Smooth muscle cell (in vitro differentiated cells): ENCODE data around the gene API5. TPM values are rescaled to one million over a fixed set of nuclear protein-coding genes. Genes with fewer than 3 reads are reported as not detected.

Experiments used
- DNase-seq: peaks from one replicate; lab custom pipeline; 2025; ENCODE audit not compliant: unreplicated experiment; lab: John Stamatoyannopoulos, UW
- H2AFZ ChIP-seq: fragments of 200-600 bp; sonication (generic); 2 replicates; pipeline ENCODE4 v1.6.0; 2016; ENCODE audit warnings: antibody characterized with exemption, low read depth, mild to moderate bottlenecking
- H3F3A ChIP-seq: fragments of 200-600 bp; sonication (generic); 2 replicates; pipeline ENCODE4 v1.6.0; 2017; ENCODE audit warnings: antibody characterized with exemption, low read depth
- H3K27ac ChIP-seq: fragments of 200-600 bp; sonication (generic); 2 replicates; pipeline ENCODE4 v1.5.1; 2016; ENCODE audit warnings: low read depth, mild to moderate bottlenecking
- H3K27me3 ChIP-seq: fragments of 200-600 bp; sonication (generic); 2 replicates; pipeline ENCODE4 v1.6.1; 2016; ENCODE audit warnings: low read depth, mild to moderate bottlenecking
- H3K36me3 ChIP-seq: fragments of 200-600 bp; sonication (generic); 2 replicates; pipeline ENCODE4 v1.5.1; 2016; ENCODE audit warnings: low read depth
- H3K4me1 ChIP-seq: fragments of 200-600 bp; sonication (generic); 2 replicates; pipeline ENCODE4 v1.5.1; 2016; ENCODE audit warnings: low read depth
- H3K4me2 ChIP-seq: fragments of 200-600 bp; sonication (generic); 2 replicates; pipeline ENCODE4 v1.6.0; 2016; ENCODE audit warnings: mild to moderate bottlenecking
- H3K4me3 ChIP-seq: fragments of 200-600 bp; sonication (generic); 2 replicates; pipeline ENCODE4 v1.5.1; 2016; ENCODE audit warnings: mild to moderate bottlenecking
- H3K79me2 ChIP-seq: fragments of 200-600 bp; sonication (generic); 2 replicates; pipeline ENCODE4 v1.6.0; 2016; ENCODE audit warnings: low read depth, mild to moderate bottlenecking
- H3K9ac ChIP-seq: fragments of 200-600 bp; sonication (generic); 2 replicates; pipeline ENCODE4 v1.6.0; 2016; ENCODE audit warnings: low read depth
- H3K9me3 ChIP-seq: fragments of 200-600 bp; sonication (generic); replicated peaks from 2 replicates; pipeline ENCODE4 v1.5.1; 2016; ENCODE audit warnings: low read depth
- H4K20me1 ChIP-seq: fragments of 200-600 bp; sonication (generic); 2 replicates; pipeline ENCODE4 v1.6.0; 2016; ENCODE audit warnings: low read depth
- WGBS: methylation state at CpG from one replicate; pipeline ENCODE4 v1.1.7; 2016; ENCODE audit warnings: low lambda C conversion rate; 5-methylcytosine and 5-hydroxymethylcytosine counted together
- polyA plus RNA-seq: library from polyadenylated mRNA; unstranded; fragments of >200 nt; fragmentation: Nextera tagmentation; extraction: Ambion mirVana; gene quantifications from 2 replicates; pipeline ENCODE4 v1.2.1, GENCODE V29; 2016
- total RNA-seq: library from RNA; depleted of rRNA; stranded (reverse); fragments of >200 nt; gene quantifications from 2 replicates; pipeline ENCODE4 v1.2.3, GENCODE V29; 2014
- TF ChIP-seq, protein P1 (sequence below): fragments of 200-600 bp; sonication (generic); IDR thresholded peaks from 2 replicates; pipeline ENCODE4 v1.5.1; 2017; ENCODE audit warnings: borderline replicate concordance, mild to moderate bottlenecking, antibody characterized with exemption; ENCODE audit not compliant: insufficient read depth, poor library complexity, severe bottlenecking

Gene API5
- total and polyA plus RNA-seq, 2 experiments from 2014 or later = 31.4 to 49.7 TPM

GRCh38 chr11:43358279-43358800 lies 46.5 kb downstream of the API5 start:
- Histone ChIP-seq H3K4me1 (peaks cover 13% of the 10 kb centered on the region), H3K4me2 (peak overlapping the region; percentile 91), H3K9me3 (no peaks in the 10 kb centered on the region), H2AFZ (peak overlapping the region; percentile 91), H3K4me3 (peak overlapping the region; percentile 93), H3K9ac (peak overlapping the region; percentile 96), H3K79me2 (peaks cover 44% of the 10 kb centered on the region), H3K36me3 (no peaks in the 10 kb centered on the region), H3F3A (no peaks in the 10 kb centered on the region), H3K27ac (peak overlapping the region; percentile 88), H3K27me3 (no peaks in the 10 kb centered on the region), H4K20me1 (peaks cover 36% of the 10 kb centered on the region)
- 14% methylated on average over 16 of the region's 16 CpGs for WGBS
- DNase-seq = no peak
- TF ChIP-seq, protein P1, sequence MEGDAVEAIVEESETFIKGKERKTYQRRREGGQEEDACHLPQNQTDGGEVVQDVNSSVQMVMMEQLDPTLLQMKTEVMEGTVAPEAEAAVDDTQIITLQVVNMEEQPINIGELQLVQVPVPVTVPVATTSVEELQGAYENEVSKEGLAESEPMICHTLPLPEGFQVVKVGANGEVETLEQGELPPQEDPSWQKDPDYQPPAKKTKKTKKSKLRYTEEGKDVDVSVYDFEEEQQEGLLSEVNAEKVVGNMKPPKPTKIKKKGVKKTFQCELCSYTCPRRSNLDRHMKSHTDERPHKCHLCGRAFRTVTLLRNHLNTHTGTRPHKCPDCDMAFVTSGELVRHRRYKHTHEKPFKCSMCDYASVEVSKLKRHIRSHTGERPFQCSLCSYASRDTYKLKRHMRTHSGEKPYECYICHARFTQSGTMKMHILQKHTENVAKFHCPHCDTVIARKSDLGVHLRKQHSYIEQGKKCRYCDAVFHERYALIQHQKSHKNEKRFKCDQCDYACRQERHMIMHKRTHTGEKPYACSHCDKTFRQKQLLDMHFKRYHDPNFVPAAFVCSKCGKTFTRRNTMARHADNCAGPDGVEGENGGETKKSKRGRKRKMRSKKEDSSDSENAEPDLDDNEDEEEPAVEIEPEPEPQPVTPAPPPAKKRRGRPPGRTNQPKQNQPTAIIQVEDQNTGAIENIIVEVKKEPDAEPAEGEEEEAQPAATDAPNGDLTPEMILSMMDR = no peak

GRCh38 chr11:43358801-43359421 lies 47.1 kb downstream of the API5 start, which contains the start of gene TTC17:
Gene TTC17, plus strand, starts transcription at chr11:43358920. Its CDS starts 35 bp downstream, at chr11:43358955.
- H3K27ac ChIP-seq = peak within 1 kb of the TSS; percentile 88
- TF ChIP-seq, protein P1 = no peak
- H3K36me3 ChIP-seq = no peaks in the 10 kb centered on the region
- peaks cover 41% of the 10 kb centered on the region for H4K20me1 ChIP-seq
- peaks cover 50% of the 10 kb centered on the region for H3K79me2 ChIP-seq
- H3F3A ChIP-seq = no peaks in the 10 kb centered on the region
- H3K4me2 ChIP-seq = peak within 1 kb of the TSS; percentile 91
- H3K27me3 ChIP-seq = no peaks in the 10 kb centered on the region
- peaks cover 13% of the 10 kb centered on the region for H3K4me1 ChIP-seq
- H3K9ac ChIP-seq = peak within 1 kb of the TSS; percentile 96
- peak within 1 kb of the TSS; percentile 93 for H3K4me3 ChIP-seq
- DNase-seq = peak; percentile 83
- no peaks in the 10 kb centered on the region for H3K9me3 ChIP-seq
- peak within 1 kb of the TSS; percentile 91 for H2AFZ ChIP-seq
- WGBS = 1% methylated on average over 37 of the region's 58 CpGs

GRCh38 chr11:43359422-43359818 lies 47.6 kb downstream of the API5 start:
- DNase-seq = no peak
- H3K79me2 ChIP-seq = peaks cover 55% of the 10 kb centered on the region
- H3K27ac ChIP-seq = peak overlapping the region; percentile 88
- peak overlapping the region; percentile 91 for H3K4me2 ChIP-seq
- WGBS = under 1% methylated on average over 14 of the region's 14 CpGs
- no peaks in the 10 kb centered on the region for H3K27me3 ChIP-seq
- H3K36me3 ChIP-seq = no peaks in the 10 kb centered on the region
- H3K4me3 ChIP-seq = peak overlapping the region; percentile 93
- H3K9ac ChIP-seq = peak overlapping the region; percentile 96
- peaks cover 46% of the 10 kb centered on the region for H4K20me1 ChIP-seq
- TF ChIP-seq, protein P1 = no peak
- no peaks in the 10 kb centered on the region for H3K9me3 ChIP-seq
- H3F3A ChIP-seq = no peaks in the 10 kb centered on the region
- H2AFZ ChIP-seq = peak overlapping the region; percentile 91
- peaks cover 13% of the 10 kb centered on the region for H3K4me1 ChIP-seq
